ENCODE results near the gene BAIAP3.

Gene BAIAP3

DNA sequence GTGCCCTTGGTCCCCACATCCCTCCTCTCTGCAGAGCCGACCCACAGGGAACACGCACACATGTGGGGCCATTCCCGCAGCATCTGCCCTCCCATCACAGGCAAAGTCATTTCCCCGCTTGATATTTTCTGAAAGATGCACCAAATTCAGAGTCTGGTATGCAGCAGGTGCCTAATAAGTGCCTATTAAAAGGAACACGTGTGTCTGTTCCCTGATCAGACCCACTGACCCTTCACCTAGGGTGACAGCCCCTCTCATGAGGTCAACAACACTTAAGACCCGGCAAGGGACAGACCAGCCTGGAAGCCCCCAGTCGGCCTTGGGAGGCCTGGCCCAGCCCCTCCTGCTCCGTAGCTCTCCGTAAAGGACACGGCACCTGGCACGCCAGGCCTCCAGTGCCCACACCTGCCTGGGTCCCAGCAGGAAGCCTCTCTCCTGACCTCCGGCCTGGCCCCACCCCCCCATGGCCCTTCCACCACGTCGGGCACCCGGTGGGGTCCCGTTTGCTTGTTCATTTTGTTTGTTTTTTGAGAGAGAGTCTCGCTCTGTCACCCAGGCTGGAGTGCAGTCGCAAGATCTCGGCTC lies 61.0 kb downstream of the BAIAP3 start:
- DNase-seq (ENCODE audit: low spot score): no peak

DNA sequence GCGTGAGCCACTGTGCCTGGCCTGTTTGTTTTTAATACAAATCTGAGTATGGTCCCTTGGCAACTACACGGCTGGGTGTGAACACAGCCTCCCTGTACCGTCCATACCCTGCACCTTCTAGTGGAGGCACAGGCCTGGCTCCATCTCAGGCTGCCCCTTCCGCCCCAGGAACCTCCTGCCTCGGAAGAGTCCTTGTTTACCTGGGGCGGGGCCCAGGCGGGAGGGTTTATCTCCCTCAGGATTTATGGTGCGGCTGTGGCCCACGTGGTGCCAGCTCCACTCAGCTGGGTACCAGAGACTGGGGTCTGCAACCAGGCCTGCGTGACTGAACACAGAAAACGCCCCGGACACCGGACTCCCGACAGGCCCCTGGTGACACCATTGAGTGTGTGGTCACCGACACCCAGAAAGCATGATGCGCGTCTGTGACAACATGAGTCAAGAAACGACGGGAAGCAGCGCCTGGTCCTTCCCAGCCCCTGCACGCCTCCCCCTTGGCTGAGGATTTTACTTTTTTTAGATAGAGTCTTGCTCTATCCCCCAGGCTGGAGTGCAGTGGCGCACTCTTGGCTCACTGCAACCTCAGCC lies 62.1 kb downstream of the BAIAP3 start:
- DNase-seq (ENCODE audit: low spot score): no peak

DNA sequence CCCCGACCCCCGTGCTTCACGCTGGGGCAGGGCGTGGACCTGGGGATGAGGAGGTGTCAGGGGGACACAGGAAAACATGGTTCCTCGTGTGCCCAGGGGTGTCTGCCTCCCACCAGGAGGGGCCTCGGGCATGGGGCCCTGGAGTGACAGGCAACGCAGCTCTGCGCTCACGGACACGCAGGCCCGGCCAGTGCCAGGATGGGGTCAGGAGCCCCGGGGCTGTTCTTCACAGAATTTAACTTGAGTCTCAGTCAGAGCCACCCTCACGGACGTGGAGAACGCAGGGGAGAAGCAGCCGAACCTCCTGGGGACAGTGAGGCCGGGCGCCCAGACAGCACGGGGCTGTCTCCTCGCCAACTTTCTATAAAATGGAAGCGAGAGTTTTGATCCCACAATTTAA lies 64.3 kb downstream of the BAIAP3 start:
- DNase-seq (ENCODE audit: low spot score): no peak

DNA sequence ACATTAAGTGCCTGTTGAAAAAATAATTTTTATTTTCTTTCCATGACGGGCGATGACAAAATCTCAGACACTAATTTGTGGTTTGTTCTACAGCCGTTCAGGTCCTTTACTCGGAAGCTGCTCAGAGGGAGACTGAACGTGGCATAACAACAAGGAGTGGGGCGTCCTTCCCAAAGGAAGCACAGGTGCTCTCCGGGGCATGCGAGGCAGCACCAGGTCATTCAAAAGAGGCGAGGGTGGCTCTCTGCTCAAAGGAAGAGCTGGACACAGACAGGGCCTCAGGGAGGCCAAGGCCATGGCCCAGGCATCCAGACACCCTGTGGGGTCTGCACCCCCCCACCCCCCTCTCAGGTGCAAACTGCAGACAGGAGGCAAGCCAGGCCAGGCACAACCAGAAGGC lies 64.9 kb downstream of the BAIAP3 start:
- DNase-seq (ENCODE audit: low spot score): no peak

Measured in GM03348 (cell line).